Astrocyte of the cerebellum (primary cell): ENCODE data around the gene ATP10D.

ENCODE experiments used
- DNase-seq: peaks from one replicate; pipeline ENCODE4 v3.0.0-alpha.2; 2011; ENCODE audit warnings: low read depth
- H3K4me3 ChIP-seq: 2 replicates; pipeline ENCODE4 v1.5.1; 2011; ENCODE audit warnings: mild to moderate bottlenecking, low read depth, low read length, moderate library complexity
- in situ Hi-C: cut with HindIII; loops from 2 replicates; pipeline ENCODE4 v1.10.0; 2017; ENCODE audit warnings: low sequenced_read_pairs
- TF ChIP-seq, protein P1 (sequence below): IDR thresholded peaks from 2 replicates; pipeline ENCODE4 v1.5.1; 2012; ENCODE audit warnings: low read length, low read depth, moderate library complexity, mild to moderate bottlenecking; ENCODE audit errors: missing control alignments

The ATP10D gene

GRCh38 chr4:47615385-47615784, 130.3 kb downstream of the ATP10D start:
- in situ Hi-C loops: no loop called here
- TF ChIP-seq, protein P1, sequence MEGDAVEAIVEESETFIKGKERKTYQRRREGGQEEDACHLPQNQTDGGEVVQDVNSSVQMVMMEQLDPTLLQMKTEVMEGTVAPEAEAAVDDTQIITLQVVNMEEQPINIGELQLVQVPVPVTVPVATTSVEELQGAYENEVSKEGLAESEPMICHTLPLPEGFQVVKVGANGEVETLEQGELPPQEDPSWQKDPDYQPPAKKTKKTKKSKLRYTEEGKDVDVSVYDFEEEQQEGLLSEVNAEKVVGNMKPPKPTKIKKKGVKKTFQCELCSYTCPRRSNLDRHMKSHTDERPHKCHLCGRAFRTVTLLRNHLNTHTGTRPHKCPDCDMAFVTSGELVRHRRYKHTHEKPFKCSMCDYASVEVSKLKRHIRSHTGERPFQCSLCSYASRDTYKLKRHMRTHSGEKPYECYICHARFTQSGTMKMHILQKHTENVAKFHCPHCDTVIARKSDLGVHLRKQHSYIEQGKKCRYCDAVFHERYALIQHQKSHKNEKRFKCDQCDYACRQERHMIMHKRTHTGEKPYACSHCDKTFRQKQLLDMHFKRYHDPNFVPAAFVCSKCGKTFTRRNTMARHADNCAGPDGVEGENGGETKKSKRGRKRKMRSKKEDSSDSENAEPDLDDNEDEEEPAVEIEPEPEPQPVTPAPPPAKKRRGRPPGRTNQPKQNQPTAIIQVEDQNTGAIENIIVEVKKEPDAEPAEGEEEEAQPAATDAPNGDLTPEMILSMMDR: no peak
- H3K4me3 ChIP-seq: no peak overlapping the region
- no peak for DNase-seq

GRCh38 chr4:47617607-47618006, 132.5 kb downstream of the ATP10D start:
- no peak for DNase-seq
- in situ Hi-C loops: no loop called here
- H3K4me3 ChIP-seq: no peak overlapping the region
- TF ChIP-seq, protein P1: no peak

GRCh38 chr4:47619691-47620090, 134.6 kb downstream of the ATP10D start:
- no peak overlapping the region for H3K4me3 ChIP-seq
- no peak for DNase-seq
- TF ChIP-seq, protein P1: no peak
- in situ Hi-C loops: no loop called here

DNA sequence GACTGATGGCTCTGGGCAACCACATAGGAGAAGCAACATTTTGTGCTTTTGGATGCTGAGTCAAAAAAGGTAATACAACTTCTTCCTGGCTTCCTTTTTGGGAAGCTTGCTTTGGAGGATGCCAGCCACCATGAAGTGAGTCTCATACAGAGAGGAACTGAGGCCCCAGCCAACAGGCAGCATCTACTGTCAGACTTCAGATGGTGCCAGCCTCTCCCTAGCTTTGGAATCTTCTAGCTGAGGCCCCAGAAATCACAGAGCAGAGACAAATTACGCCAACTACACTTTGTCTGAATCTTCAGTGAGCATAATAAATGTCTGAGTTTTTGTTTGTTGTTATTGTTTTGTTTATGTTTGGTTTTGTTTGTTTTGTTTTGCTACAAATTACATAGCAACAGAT, 136.1 kb downstream of the ATP10D start:
- TF ChIP-seq, protein P1: no peak
- no peak for DNase-seq
- in situ Hi-C loops: no loop called here
- no peak overlapping the region for H3K4me3 ChIP-seq

- no peak overlapping the region for H3K4me3 ChIP-seq
- TF ChIP-seq, protein P1: no peak
- in situ Hi-C loops: no loop called here
- DNase-seq: peak; percentile 72
These were observed 139.0 kb downstream of the ATP10D start for GRCh38 chr4:47624031-47624441.

DNA sequence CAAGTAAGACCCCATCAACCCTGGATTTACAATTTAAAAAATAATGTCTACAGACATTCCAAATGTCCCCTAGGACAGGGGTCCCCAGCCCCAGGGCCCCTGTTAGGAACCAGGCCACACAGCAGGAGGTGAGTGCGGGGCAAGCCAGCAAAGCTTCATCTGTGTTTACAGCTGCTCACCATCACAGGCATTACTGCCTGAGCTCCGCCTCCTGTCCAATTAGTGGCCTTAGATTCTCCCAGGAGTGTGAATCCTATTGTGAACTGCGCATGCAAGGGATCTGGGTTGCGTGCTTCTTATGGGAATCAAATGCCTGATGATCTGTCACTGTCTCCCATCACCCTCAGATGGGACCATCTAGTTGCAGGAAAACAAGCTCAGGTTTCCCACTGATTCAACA, 146.1 kb downstream of the ATP10D start:
- TF ChIP-seq, protein P1: no peak
- H3K4me3 ChIP-seq: no peak overlapping the region
- in situ Hi-C loops: no loop called here
- no peak for DNase-seq

- TF ChIP-seq, protein P1: no peak
- in situ Hi-C loops: no loop called here
- DNase-seq: no peak
- no peak overlapping the region for H3K4me3 ChIP-seq
These were observed 154.5 kb downstream of the ATP10D start for GRCh38 chr4:47639531-47639930.
